Measurements from ENCODE around the gene IL13.
A peak's percentile ranks its signal among the peaks of the same experiment; 100 is the strongest.
"Not testable (repeated sequence)": the region's sequence is repeated elsewhere in the genome, so short reads cannot be mapped to it uniquely, and the experiment has no call there.

Gene IL13

DNA sequence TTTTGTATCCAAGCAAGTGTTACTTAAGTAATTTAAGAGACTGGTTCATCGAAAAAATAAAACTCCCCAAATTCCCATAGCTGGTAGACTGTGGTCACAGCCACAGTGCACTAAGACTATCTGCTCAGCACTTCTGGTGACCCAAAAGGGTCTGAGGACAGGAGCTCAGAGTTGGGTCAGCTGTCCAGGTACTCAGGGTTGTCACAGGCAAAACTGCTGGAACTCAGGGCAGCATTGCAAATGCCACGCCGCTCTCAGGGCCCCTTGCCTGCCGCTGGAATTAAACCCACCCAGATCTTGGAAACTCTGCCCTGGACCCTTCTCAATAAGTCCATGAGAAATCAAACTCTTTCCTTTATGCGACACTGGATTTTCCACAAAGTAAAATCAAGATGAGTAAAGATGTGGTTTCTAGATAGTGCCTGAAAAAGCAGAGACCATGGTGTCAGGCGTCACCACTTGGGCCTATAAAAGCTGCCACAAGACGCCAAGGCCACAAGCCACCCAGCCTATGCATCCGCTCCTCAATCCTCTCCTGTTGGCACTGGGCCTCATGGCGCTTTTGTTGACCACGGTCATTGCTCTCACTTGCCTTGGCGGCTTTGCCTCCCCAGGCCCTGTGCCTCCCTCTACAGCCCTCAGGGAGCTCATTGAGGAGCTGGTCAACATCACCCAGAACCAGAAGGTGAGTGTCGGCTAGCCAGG lies at the start of gene IL13:
Gene IL13 (plus strand): TSS at position 498 of the 705 bp plus-strand sequence. CDS start 14 bp downstream, at position 512.
- no peak for DNase-seq

DNA sequence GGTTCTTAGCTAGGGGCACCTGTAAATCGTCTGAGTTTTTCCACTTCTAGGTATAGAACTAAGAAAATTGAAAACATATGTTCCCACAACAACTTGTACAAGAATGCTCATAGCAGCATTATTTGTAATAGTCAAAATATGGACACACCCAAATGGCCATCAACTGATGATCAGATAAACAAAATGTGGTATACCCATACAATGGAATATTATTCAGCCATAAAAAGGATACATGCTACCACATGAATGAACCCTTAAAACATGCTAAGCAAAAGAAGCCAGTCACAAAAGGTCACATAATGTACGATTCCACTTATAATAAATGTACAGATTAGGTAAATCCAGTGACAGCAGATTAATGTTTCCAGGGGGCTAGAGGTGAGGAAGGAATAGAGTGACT lies 46.0 kb upstream of the IL13 start:
- no peak for DNase-seq

DNA sequence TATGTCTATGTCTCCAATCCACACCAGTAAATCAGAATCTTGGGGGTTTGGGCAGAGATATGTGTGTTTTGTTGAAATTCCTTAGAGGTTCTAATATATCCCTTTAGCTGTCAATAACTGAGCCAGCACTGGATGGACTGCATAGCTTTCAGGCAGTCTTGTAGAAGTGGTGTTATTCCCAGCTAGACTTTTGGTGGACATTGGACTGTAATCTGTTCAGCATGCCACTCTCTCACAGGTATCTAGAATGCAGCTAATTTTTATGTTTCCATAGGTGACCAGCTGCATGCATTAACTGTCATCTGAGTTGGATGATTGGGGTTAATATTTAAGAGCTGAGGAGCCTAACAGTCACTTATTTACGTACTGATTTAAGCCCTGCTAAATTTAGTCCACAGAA lies 45.1 kb upstream of the IL13 start:
- no peak for DNase-seq

DNA sequence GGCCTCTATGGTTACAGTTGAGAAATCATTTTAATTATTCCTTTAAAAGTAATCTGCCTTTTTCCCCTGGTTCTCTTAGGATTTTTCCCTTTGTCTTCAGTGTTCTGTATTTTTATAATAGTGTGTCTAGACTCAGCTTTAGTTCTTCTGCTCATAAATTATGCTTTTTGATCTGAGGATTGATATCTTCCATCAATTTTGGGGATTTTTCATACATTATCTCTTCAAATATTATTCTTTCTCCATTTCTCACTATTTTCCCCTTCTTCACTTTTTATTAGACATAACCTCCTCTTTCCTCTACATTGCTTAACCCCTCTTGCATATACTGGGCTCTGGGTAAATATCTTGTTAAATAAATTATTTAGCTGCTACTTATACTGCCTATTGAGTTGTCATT lies 36.3 kb upstream of the IL13 start:
- no peak for DNase-seq

DNA sequence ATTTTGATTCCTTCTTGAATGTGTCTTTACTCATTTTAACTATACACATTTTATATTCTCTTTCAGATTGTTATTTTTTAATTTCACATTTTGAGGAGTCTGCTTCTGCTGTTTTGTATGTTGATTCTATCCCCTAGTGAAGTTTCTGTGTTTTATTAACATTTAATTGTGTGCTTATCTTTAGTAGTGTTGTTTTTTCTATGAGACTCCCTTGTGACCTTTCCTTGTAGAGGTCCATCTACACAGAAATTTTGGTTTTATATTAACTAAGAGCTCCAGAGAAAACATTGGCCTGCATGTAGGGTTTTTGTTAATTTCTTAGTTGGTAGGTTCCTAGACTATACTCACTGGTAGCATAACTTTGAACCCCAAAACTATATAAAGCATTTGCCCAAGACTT lies 35.4 kb upstream of the IL13 start:
- no peak for DNase-seq

DNA sequence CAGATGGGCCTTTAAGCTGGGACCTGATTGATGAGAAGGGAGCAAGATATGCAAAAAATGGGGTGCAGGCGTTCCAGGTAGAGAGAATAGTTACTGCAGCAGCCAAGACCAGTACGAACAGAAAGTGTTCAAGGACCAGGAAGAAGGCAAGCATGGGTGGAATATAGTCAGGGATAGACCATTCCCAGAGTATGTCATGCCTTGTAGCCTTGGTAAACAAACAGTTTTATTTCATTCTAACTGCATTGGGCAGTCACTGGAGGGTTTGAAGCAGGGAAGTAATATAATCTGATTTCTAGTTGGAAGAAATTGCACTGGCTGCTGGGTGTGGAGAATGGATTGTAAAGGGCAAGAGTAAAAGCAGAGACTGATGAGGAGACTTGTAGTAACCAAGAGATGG lies 30.5 kb upstream of the IL13 start:
- no peak for DNase-seq

DNA sequence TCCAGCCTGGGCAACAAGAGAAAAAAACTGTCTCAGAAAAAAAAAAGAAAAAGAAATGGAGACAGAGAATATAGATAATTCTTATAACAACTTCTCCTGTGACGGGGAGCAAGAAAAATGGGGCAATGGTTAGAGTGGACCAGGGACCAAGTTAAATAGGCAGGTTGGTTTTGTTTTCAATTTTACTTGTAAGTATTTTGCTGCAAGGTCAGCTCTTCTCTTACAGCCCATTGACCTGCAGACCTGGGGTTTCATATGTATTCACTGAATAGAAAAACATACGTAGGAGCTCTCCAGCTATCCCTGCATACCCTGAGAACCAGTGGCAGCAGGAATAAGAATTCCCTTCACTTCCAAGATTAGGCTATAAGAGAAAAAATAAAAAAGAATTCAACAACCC lies 29.2 kb upstream of the IL13 start:
- no peak for DNase-seq

DNA sequence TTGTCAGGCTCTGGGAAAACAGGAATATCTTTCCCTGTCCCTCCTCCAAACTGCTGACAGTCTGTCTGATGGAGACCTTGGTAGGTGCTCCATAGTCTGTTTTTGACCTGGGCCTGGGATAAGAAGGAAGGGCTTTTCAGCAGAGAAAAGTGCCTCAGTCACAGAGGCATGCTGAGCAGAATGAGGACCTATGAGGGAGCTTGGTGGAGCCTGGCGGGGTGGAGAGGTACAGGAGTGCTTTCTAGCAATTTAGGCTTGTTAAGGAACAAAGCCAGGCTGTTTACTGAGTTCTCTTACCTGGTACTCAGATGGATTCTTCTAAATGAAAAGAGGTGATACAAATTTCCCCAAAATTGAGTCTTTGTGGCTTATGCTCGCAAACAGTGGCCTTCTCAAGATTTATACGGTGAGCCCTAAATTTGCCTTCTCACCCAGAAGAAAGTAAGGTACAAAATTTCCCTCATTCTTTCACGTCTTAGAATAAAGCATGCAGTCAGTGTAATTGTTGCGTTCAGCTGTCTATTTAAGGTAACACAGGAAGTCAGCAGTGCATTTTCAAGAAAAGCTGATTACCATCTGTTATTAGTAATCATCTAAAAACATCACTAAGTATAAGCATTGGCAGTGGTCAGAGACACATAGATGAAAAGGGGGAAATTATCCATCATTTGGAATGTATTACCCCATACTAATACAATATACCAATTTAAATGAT lies 28.6 kb upstream of the IL13 start:
- no peak for DNase-seq

DNA sequence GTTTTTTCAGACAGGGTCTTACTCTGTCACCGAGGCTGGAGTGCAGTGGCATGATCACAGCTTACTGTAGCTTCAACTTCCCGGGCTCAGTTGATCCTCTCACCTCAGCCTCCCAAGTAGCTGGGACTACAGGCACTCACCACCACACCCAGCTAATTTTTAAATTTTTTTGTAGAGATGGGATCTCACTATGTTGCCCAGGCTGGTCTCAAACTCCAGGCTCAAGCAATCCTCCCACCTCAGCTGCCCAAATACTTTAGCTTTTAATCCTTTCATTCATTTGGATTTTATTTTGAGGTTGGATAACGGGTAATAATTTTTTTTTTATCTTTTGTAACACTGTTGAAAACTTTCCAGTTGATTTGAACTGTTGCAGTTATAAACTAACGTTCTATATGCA lies 24.4 kb upstream of the IL13 start:
- DNase-seq, result not testable (repeated sequence)

DNA sequence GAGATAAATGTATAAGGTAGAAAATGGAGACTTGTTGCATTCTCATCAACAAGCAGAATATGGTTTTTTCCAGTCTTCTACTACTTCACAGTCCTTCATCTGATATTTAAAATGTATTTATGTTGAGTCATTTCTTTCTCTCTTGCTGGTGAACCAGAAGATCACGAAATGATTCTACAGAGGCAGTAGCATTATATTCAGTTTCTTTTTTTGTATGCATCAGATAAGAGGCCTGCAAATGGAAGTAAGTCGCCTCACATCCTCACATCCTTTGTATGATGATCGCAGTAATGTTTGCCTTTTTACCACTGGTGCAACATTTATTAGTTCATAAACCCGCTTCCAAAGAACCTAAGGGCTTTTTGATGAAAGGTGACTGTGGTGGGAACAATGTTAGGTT lies 22.1 kb upstream of the IL13 start:
- DNase-seq, result no peak

DNA sequence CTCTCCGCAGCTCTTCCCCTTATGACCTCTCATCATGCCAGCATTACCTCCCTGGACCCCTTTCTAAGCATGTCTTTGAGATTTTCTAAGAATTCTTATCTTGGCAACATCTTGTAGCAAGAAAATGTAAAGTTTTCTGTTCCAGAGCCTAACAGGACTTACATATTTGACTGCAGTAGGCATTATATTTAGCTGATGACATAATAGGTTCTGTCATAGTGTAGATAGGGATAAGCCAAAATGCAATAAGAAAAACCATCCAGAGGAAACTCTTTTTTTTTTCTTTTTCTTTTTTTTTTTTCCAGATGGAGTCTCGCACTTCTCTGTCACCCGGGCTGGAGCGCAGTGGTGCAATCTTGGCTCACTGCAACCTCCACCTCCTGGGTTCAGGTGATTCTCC lies 20.7 kb upstream of the IL13 start:
- no peak for DNase-seq

DNA sequence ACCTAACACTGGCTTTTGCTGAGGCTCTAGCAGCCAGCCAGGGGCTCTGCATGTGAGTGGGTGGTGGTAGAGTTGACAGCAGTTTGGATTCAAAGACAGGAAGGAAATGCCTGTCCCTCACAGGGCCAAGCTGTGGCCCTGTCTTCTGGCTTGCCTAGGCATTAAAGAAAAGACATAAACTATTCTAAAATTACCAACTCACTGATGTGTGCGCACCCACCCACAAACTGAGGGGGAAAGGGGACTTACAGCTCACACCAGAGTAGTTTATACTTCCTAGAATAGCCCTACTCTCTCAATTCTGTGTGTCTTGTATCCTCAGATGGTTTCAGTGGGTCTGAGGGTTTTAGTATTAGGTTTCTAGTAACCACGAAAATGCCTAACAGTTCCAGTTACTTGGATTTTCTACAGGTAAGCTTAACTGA lies 18.3 kb upstream of the IL13 start:
- DNase-seq, result no peak

DNA sequence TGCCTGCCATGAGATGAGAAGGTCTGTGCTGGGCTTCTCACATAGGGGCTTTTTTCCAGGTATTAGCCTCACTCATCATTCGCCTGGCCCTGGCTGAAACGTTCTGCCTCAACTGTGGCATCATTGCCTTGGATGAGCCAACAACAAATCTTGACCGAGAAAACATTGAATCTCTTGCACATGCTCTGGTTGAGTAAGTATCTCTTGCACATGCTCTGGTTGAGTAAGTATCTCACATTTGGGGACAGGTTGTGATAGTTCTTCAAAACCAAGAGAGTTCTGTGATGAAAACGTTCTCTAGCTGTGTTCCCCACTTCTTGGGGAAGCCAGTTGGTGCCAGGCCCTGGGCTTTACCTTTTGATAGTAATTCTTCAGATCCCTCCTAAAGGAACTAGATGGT lies 17.4 kb upstream of the IL13 start:
- no peak for DNase-seq

DNA sequence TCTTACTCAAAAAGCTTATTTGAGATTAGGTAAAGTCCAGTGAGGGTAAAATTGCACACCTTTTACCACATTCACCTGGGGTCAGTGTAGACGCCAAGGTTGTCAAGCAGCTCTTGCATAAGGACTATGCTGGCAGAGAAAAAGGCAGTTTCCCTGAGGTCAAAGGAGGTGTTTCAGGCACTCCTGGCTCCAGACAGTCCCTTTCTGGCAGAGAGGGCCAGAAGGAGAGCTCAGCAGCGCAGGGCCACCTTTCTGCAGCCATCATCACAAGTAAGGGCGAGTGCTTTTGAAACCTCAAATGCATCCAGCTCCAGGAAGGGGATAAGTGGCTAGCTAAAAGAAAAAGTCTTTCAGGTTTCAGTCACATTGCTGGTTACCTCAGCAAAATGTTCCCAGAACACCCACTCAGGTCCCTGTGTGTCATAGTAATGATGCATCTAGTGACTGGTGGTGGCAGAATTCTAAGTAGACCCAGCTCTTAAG lies 16.7 kb upstream of the IL13 start:
- no peak for DNase-seq

DNA sequence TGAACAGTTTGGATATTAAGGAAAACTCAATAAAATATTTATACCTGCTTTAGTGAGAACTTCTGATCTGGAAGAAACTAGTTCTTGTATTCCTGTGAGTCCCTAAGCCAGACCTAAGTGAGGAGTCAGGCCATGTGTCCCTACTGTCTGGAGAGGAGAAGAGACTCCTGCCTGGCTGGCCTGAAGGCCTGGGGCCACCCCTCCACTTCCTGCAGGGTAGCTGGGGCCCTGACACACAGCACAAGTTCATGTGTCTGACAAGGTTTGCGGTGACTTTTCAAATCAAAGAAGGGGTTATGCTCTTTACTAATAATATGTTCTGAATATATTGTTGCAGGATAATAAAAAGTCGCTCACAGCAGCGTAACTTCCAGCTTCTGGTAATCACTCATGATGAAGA lies 16.1 kb upstream of the IL13 start:
- no peak for DNase-seq

DNA sequence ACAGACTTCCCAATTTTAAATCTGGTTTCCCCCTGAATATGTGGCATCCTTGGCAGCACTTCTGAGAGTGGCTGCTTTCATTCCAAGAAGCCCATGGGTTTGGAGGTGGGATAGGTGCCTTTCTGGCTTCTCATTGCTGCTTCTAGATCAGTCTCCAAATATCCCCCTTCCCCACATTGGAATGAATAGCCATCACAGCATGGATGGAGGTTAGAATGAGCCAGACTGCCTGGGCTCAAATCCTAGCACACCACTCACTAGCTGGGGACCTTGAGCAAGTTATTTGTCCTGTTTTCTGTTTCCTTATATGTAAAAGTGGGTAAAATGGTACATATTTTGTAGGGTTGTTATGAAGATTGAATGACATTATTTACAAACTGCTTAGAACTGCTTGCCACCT lies 13.8 kb upstream of the IL13 start:
- DNase-seq, result no peak

DNA sequence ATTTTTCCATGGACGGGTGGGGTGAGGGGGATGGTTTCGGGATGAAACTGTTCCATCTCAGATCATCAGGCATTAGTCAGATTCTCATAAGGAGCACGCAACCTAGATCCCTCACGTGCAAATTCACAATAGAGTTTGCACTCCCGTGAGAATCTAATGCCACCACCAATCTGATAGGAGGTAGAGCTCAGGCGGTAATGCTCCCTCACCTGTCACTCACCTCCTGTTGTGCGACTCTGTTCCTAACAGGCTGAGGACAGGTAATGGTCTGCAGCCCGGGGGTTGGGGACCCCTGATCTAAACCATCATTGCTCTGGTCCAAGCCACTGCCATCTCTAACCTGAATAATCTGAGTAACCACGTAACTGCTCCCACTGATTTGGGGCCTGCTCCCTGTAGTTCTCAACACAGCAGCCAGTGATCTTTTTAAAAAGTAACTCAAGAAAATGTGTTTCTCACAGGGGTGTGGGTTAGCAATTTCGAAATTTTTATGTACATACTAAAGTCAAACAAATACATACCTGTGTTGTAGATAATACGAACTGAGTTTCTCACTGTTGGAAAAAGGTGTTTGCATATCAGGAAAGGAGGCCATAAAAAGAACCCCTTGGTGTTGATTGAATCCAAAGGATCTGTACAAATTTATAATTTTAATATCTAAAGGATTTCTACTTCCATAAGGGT lies 11.2 kb upstream of the IL13 start:
- DNase-seq, result no peak

DNA sequence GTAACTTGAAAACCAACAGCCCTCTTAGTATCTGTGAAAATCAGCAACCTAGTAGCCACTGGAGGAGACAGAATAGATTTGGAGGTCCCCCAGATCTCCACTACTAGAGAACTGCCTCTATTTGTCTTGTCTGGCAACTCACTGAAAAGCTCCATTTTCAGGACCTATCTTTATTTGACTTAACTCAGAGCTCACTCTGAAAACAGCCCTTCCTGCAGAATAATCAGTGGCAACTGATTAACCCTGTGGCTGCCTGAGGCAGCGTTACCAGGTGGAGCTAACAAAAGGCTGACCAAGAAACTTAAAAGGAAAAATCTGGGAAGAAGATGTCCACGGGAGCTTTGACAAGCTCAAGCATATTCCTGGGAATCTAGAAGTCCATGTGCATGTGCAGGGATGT lies 10.5 kb upstream of the IL13 start:
- no peak for DNase-seq

DNA sequence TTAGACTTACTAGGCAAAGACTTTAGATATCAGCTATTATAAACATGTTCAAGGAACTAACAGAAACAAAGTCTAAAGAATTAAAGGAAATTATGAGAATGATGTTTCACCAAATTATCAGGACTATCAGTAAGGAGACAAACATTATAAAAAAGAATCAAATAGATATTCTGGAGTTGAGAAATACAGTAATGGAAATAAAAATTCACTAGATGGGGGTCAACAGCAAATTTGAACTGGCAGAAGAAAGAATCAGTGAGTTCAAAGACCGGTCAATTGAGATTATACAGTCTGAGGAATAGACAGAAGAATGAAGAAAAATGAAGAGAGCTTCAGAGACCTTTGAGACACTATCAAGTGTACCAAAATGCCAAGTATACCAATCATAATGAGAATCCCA lies 9.6 kb upstream of the IL13 start:
- DNase-seq, result no peak

DNA sequence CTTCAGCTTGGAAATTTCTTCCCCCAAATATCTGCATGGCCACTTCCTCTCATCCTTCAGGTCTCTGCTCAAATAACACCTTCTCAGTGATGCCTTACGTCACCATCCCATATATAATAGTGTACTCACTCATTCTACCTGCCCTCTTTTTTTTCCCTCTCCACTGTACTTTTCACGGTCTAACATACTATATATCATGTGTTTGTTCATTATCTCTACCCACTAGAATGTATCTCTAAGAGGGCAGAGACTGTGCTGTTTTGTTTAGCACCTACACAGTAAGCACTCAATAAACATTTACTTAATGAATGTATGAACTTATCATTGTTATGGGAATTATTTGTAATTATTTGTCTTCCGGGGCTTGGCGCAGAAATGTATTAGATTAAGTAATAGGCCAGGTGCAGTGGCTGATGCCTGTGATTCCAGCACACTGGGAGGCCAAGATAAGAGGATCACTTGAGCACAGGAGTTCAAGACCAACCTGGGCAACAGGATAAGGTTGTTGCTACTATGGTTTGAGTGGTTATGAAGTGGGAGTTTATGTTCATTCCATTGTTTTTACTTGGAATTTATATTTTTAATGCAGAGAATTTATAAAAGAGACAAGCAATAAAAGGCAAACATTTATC lies 6.0 kb upstream of the IL13 start:
- DNase-seq, result no peak

DNA sequence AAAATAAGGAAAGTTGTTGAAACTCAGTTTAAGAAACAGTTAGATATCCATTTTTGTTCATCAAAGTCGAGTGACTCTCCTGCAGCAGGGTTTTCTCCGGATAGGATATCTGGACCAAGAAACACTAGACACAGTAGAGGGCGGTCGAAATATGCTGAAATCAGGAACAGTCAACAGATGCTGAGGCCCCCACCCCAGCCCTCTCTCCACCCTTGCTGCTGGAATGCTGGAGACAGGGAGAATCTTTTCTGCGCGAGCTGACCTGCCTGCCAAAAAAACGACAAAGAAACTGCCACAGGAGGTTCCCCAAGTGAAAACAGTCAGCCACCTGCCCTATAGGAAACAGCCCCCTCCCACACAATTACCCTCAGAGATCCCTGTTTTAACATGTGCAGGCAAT lies 4.3 kb upstream of the IL13 start:
- DNase-seq, result peak; percentile 40

DNA sequence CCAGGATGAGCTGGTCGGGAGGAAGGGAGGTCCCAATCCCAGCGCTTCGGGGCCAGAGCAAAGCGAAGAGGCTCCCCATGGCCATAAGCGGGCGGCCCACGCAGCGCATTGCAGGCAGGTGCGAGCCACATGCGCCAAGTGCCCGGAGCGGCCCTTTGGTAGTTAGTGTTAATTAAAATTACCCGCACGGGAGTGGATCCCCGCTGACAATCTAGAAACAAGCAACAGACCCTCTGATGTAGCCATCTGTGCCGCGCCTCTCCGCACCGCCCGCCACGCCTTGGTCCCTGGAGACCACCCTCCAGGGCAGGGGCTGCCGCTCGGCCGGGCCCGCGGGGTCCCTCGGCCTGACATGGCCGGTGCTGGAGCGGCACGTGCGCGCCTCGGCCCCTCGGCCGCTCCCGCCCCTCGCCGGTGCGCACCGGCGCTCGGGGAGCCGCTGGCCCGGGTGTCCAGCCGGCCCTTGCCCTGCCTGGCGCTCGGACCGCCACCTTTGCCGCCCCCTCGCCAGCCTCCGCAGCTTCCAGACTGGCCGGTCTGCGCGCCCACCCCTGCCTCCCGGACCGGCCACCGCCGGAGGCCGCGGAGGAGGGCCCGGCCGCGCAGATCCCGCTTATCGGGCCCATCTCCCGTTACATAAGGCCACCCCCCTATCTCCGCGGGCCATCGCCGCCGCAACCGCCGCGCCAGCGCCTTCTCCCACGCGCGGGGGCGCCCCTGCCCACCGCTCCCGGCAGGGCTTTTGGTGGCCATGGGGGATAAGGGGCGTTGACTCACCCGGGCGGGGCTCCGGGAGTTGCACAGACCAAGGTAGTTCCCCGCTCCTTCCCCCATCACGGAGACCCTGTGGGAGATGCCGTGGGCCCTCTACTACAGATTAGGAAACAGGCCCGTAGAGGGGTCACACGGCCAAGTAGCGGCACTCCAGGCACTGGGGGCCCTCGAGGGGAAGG lies 1.9 kb upstream of the IL13 start:
- no peak for DNase-seq

Measured in NCI-H2171 treated with DMSO at 0.1 percent for 48 hours (cell line).